Measurements from ENCODE around the gene FPR2. TPM values are rescaled to one million over a fixed set of nuclear protein-coding genes. Genes with fewer than 3 reads are reported as not detected.
A peak's percentile ranks its signal among the peaks of the same experiment; 100 is the strongest.

The FPR2 gene
- 0.22 and 0.76 TPM in 2 replicates for total RNA-seq (2012; rRNA removed)

DNA sequence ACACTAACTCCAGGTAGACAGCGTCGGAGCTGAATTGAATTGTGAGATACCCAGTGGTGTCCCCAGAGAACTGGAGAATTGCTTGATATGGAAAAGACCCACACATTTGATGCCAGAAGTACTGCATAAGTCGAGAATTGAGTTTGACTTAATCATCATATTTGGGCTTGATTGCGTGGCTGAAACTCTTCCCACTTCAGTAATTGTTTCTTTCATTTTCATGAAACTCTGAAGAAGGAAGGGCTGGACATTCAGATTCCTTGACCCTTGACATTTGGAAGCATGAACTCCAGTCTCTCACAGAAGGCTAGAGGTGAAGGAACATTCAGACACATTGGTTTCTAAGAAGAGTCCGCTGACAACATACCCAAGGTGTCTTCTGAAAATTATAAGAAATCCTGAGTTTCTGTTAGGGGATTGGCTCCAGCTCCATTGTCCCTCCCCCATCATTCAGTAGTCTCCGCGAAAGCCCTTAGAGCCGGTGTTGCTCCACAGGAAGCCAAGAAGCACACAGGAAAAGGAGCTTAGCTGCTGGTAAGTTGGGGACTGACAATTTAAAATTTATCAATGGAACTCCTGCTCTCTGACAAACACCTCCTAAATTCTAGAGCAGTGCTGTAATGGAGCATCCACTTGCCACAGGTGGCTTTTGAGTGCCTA is at the start of gene FPR2:
Gene FPR2 (plus strand): TSS at position 484 of the 660 bp plus-strand sequence. CDS start 7,479 bp downstream, outside the sequence.
- no peak within 1 kb of the TSS for H3K4me3 ChIP-seq (ENCODE audit: low read length)
- no peak within 1 kb of the TSS for H3K9ac ChIP-seq (ENCODE audit: low read depth, low read length)
- H3K27me3 ChIP-seq (ENCODE audit: control insufficient read depth, insufficient read depth, low read length): no peaks in the 10 kb centered on the region

DNA sequence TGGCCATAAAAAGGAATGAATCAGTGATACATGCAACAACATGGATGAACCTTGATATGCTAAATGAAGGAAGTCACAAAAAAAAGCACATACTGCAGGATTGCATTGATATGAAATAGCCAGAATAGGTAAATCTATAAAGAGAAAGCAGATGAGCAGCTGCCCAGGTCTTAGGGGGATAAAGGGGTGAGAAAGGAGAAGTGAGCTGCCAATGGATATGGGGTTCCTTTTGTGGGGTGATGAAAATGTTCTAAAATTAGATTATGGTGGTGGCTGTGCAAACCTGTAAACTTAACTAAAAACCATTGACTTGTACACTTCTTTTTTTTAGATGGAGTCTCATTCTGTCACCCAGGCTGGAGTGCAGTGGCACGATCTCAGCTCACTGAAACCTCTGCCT is 49.3 kb upstream of the FPR2 start:
- no peaks in the 10 kb centered on the region for H3K27me3 ChIP-seq (ENCODE audit: control insufficient read depth, insufficient read depth, low read length)
- H3K9ac ChIP-seq (ENCODE audit: low read depth, low read length): no peak overlapping the region
- H3K4me3 ChIP-seq (ENCODE audit: low read length): no peak overlapping the region
- H3K36me3 ChIP-seq (ENCODE audit: insufficient read depth, low read length): peaks cover 14% of the 10 kb centered on the region
- H3K9me3 ChIP-seq (replicated peaks; ENCODE audit: low read length): no peaks in the 10 kb centered on the region
- H3K4me2 ChIP-seq (ENCODE audit: low read length): no peak overlapping the region
- H3K4me1 ChIP-seq (ENCODE audit: control insufficient read depth, insufficient read depth, low read length): no peaks in the 10 kb centered on the region

More for the DNA sequence above, at the start of gene FPR2:
- Histone ChIP-seq H3K36me3 (ENCODE audit: insufficient read depth, low read length) (no peaks in the 10 kb centered on the region), H3K9me3 (replicated peaks; ENCODE audit: low read length) (no peaks in the 10 kb centered on the region), H3K4me2 (ENCODE audit: low read length) (no peak within 1 kb of the TSS), H3K4me1 (ENCODE audit: control insufficient read depth, insufficient read depth, low read length) (no peaks in the 10 kb centered on the region)

GRCh38 chr19:51712461-51713081 is 48.4 kb upstream of the FPR2 start:
- Histone ChIP-seq H3K36me3 (ENCODE audit: insufficient read depth, low read length) (peaks cover 6% of the 10 kb centered on the region), H3K4me2 (ENCODE audit: low read length) (no peak overlapping the region), H3K9me3 (replicated peaks; ENCODE audit: low read length) (no peaks in the 10 kb centered on the region), H3K4me1 (ENCODE audit: control insufficient read depth, insufficient read depth, low read length) (no peaks in the 10 kb centered on the region), H3K4me3 (ENCODE audit: low read length) (no peak overlapping the region), H3K9ac (ENCODE audit: low read depth, low read length) (no peak overlapping the region), H3K27me3 (ENCODE audit: control insufficient read depth, insufficient read depth, low read length) (peaks cover 6% of the 10 kb centered on the region)

- H3K36me3 ChIP-seq (ENCODE audit: insufficient read depth, low read length): no peaks in the 10 kb centered on the region
- no peaks in the 10 kb centered on the region for H3K4me1 ChIP-seq (ENCODE audit: control insufficient read depth, insufficient read depth, low read length)
- H3K9ac ChIP-seq (ENCODE audit: low read depth, low read length): no peak overlapping the region
- H3K4me2 ChIP-seq (ENCODE audit: low read length): no peak overlapping the region
- H3K9me3 ChIP-seq (replicated peaks; ENCODE audit: low read length): no peaks in the 10 kb centered on the region
- no peak overlapping the region for H3K4me3 ChIP-seq (ENCODE audit: low read length)
- peaks cover 7% of the 10 kb centered on the region for H3K27me3 ChIP-seq (ENCODE audit: control insufficient read depth, insufficient read depth, low read length)
Measured at GRCh38 chr19:51713319-51714285, 47.4 kb upstream of the FPR2 start.

GRCh38 chr19:51714848-51715247 is 46.1 kb upstream of the FPR2 start:
- H3K4me1 ChIP-seq (ENCODE audit: control insufficient read depth, insufficient read depth, low read length): no peaks in the 10 kb centered on the region
- no peak overlapping the region for H3K4me3 ChIP-seq (ENCODE audit: low read length)
- peaks cover 19% of the 10 kb centered on the region for H3K27me3 ChIP-seq (ENCODE audit: control insufficient read depth, insufficient read depth, low read length)
- no peaks in the 10 kb centered on the region for H3K9me3 ChIP-seq (replicated peaks; ENCODE audit: low read length)
- no peak overlapping the region for H3K4me2 ChIP-seq (ENCODE audit: low read length)
- H3K36me3 ChIP-seq (ENCODE audit: insufficient read depth, low read length): no peaks in the 10 kb centered on the region
- H3K9ac ChIP-seq (ENCODE audit: low read depth, low read length): no peak overlapping the region

GRCh38 chr19:51715850-51716249 is 45.1 kb upstream of the FPR2 start:
- Histone ChIP-seq H3K36me3 (ENCODE audit: insufficient read depth, low read length) (no peaks in the 10 kb centered on the region), H3K27me3 (ENCODE audit: control insufficient read depth, insufficient read depth, low read length) (peaks cover 28% of the 10 kb centered on the region), H3K9ac (ENCODE audit: low read depth, low read length) (no peak overlapping the region), H3K4me2 (ENCODE audit: low read length) (no peak overlapping the region), H3K9me3 (replicated peaks; ENCODE audit: low read length) (no peaks in the 10 kb centered on the region), H3K4me3 (ENCODE audit: low read length) (no peak overlapping the region), H3K4me1 (ENCODE audit: control insufficient read depth, insufficient read depth, low read length) (no peaks in the 10 kb centered on the region)

- H3K4me3 ChIP-seq (ENCODE audit: low read length): no peak overlapping the region
- no peaks in the 10 kb centered on the region for H3K9me3 ChIP-seq (replicated peaks; ENCODE audit: low read length)
- H3K4me2 ChIP-seq (ENCODE audit: low read length): no peak overlapping the region
- H3K4me1 ChIP-seq (ENCODE audit: control insufficient read depth, insufficient read depth, low read length): no peaks in the 10 kb centered on the region
- peaks cover 34% of the 10 kb centered on the region for H3K27me3 ChIP-seq (ENCODE audit: control insufficient read depth, insufficient read depth, low read length)
- H3K9ac ChIP-seq (ENCODE audit: low read depth, low read length): no peak overlapping the region
- no peaks in the 10 kb centered on the region for H3K36me3 ChIP-seq (ENCODE audit: insufficient read depth, low read length)
Measured at GRCh38 chr19:51716925-51717324, 44.1 kb upstream of the FPR2 start.

GRCh38 chr19:51719251-51719988 is 41.6 kb upstream of the FPR2 start:
- no peaks in the 10 kb centered on the region for H3K9me3 ChIP-seq (replicated peaks; ENCODE audit: low read length)
- no peak overlapping the region for H3K9ac ChIP-seq (ENCODE audit: low read depth, low read length)
- H3K4me3 ChIP-seq (ENCODE audit: low read length): peak overlapping the region; percentile 51
- H3K4me2 ChIP-seq (ENCODE audit: low read length): peak overlapping the region; percentile 67
- H3K4me1 ChIP-seq (ENCODE audit: control insufficient read depth, insufficient read depth, low read length): no peaks in the 10 kb centered on the region
- no peaks in the 10 kb centered on the region for H3K36me3 ChIP-seq (ENCODE audit: insufficient read depth, low read length)
- peaks cover 40% of the 10 kb centered on the region for H3K27me3 ChIP-seq (ENCODE audit: control insufficient read depth, insufficient read depth, low read length)

DNA sequence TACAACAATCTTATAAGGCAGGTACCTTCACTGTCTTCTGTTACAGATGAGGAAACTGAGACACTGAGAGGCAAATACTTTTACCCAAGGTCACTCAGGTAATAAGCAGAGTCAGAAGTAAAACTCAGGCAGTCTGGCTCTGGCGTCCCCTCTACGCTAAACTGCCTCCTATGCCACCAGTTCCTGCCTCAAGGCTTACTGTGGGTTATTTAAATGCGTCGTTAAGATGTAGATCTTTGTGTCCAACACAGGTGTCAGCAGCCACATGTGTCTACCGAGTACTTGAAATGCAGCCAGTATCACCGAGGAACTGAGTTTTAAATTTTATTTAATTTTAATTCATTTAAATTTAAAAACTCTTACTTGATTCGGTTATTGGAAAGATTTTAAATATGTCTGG is 39.1 kb upstream of the FPR2 start:
- Histone ChIP-seq H3K9ac (ENCODE audit: low read depth, low read length) (no peak overlapping the region), H3K4me3 (ENCODE audit: low read length) (no peak overlapping the region), H3K27me3 (ENCODE audit: control insufficient read depth, insufficient read depth, low read length) (peaks cover 42% of the 10 kb centered on the region), H3K4me1 (ENCODE audit: control insufficient read depth, insufficient read depth, low read length) (peaks cover 19% of the 10 kb centered on the region), H3K36me3 (ENCODE audit: insufficient read depth, low read length) (no peaks in the 10 kb centered on the region), H3K9me3 (replicated peaks; ENCODE audit: low read length) (no peaks in the 10 kb centered on the region), H3K4me2 (ENCODE audit: low read length) (no peak overlapping the region)

DNA sequence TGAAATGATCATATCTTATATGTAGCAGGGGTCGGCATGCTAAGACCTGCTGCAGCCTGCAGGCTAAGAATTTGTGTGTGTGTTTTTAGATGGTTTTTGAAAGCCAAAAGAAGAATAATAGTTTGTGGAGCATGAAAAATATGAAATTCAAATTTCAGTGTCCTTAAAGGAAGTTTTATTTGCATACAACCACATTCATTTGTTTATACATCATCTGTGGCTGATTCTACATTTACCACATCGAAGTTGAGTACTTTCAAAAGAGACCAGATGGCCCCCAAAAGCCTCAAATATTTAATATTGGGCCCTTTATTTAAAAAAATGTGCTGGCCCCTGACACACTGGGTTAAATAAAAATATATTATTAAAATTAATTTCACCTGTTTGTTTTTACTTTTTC is 38.5 kb upstream of the FPR2 start:
- Histone ChIP-seq H3K4me2 (ENCODE audit: low read length) (no peak overlapping the region), H3K9me3 (replicated peaks; ENCODE audit: low read length) (no peaks in the 10 kb centered on the region), H3K36me3 (ENCODE audit: insufficient read depth, low read length) (no peaks in the 10 kb centered on the region), H3K4me3 (ENCODE audit: low read length) (no peak overlapping the region), H3K9ac (ENCODE audit: low read depth, low read length) (no peak overlapping the region), H3K27me3 (ENCODE audit: control insufficient read depth, insufficient read depth, low read length) (peaks cover 38% of the 10 kb centered on the region), H3K4me1 (ENCODE audit: control insufficient read depth, insufficient read depth, low read length) (peaks cover 25% of the 10 kb centered on the region)

DNA sequence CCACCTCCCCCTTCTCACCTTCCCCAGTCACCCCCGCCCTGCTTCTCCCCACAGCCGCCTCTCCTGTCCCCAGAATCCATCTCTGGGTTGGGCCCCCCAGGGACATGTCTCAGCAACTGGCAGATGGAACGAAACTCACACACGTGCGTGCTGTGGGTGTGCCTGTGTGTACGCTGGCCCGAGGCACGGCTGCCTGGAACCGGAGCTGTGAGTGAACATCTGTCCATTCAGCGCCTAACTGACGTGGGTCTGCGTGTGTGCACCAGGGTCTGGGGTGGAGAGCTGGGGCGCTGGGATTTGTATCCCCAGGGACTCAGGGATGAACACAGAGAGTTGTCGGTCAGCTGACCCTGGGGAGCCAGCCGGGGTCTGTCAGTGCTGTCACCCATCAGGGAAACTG is 36.4 kb upstream of the FPR2 start:
- H3K27me3 ChIP-seq (ENCODE audit: control insufficient read depth, insufficient read depth, low read length): peaks cover 28% of the 10 kb centered on the region
- no peak overlapping the region for H3K4me3 ChIP-seq (ENCODE audit: low read length)
- peak overlapping the region; percentile 4 for H3K4me2 ChIP-seq (ENCODE audit: low read length)
- no peaks in the 10 kb centered on the region for H3K9me3 ChIP-seq (replicated peaks; ENCODE audit: low read length)
- H3K36me3 ChIP-seq (ENCODE audit: insufficient read depth, low read length): no peaks in the 10 kb centered on the region
- no peak overlapping the region for H3K9ac ChIP-seq (ENCODE audit: low read depth, low read length)
- peaks cover 27% of the 10 kb centered on the region for H3K4me1 ChIP-seq (ENCODE audit: control insufficient read depth, insufficient read depth, low read length)

Measured in skeletal muscle satellite cell (primary cell).